Naive B cell (primary cell): ENCODE results near the gene GOLGA6L6. TPM values are rescaled to one million over a fixed set of nuclear protein-coding genes. Genes with fewer than 3 reads are reported as not detected.
"Not testable (repeated sequence)": the region's sequence is repeated elsewhere in the genome, so short reads cannot be mapped to it uniquely, and the experiment has no call there.

Experiments used
- ATAC-seq, 2 donors: fragments of 150-1000 bp; cut with Tn5 transposase; 2 replicates each; pipeline ENCODE4 v1.10.0; 2021; ENCODE audit warnings: low read depth in 2 of 2, mild to moderate bottlenecking in 2 of 2, moderate library complexity in 2 of 2
- DNase-seq: peaks from one replicate; pipeline ENCODE4 v3.0.0; 2022
- H3K27ac Mint-ChIP-seq, 6 donors: one replicate each; pipeline ENCODE4 v1.8.0; 2020 to 2022; ENCODE audit warnings: mild to moderate bottlenecking in 6 of 6, mixed read lengths in 6 of 6, moderate library complexity in 5 of 6, inconsistent platforms in 2 of 6
- H3K27me3 Mint-ChIP-seq, 3 donors: one replicate each; pipeline ENCODE4 v1.8.0; 2021 to 2022; ENCODE audit warnings: mixed read lengths in 3 of 3, mild to moderate bottlenecking in 1 of 3
- H3K36me3 Mint-ChIP-seq, 2 donors: one replicate each; pipeline ENCODE4 v1.8.0; 2020 to 2022; ENCODE audit warnings: mixed read lengths in 2 of 2, inconsistent platforms in 1 of 2, mild to moderate bottlenecking in 1 of 2
- H3K4me1 Mint-ChIP-seq, 3 donors: one replicate each; pipeline ENCODE4 v1.8.0; 2020 to 2022; ENCODE audit warnings: mixed read lengths in 3 of 3, inconsistent platforms in 1 of 3, mild to moderate bottlenecking in 1 of 3, moderate library complexity in 1 of 3
- H3K4me3 Mint-ChIP-seq, 8 donors: one replicate each; pipeline ENCODE4 v1.8.0; 2020 to 2022; ENCODE audit warnings: mild to moderate bottlenecking in 8 of 8, mixed read lengths in 8 of 8, moderate library complexity in 8 of 8, inconsistent platforms in 2 of 8
- H3K9me3 Mint-ChIP-seq, 7 donors: one replicate each; pipeline ENCODE4 v1.8.0; 2020 to 2022; ENCODE audit warnings: mixed read lengths in 7 of 7, mild to moderate bottlenecking in 5 of 7, inconsistent platforms in 2 of 7, moderate library complexity in 1 of 7
- polyA plus RNA-seq, 6 donors: library from polyadenylated mRNA; unstranded; fragments of 300-500 nt; fragmentation: Illumina TruSeq; gene quantifications; one replicate each; pipeline ENCODE4 v1.2.3, GENCODE V29; 2021; ENCODE audit warnings: low read depth in 6 of 6

Gene GOLGA6L6
- polyA plus RNA-seq: not detected

- ATAC-seq, DNase-seq, H3K27ac Mint-ChIP-seq, H3K4me3 Mint-ChIP-seq, H3K4me1 Mint-ChIP-seq, H3K27me3 Mint-ChIP-seq, H3K36me3 Mint-ChIP-seq, H3K9me3 Mint-ChIP-seq: not testable (repeated sequence)
Observed at GRCh38 chr15:20541700-20542099, at the start of gene GOLGA6L6. Gene GOLGA6L6, minus strand, starts transcription at chr15:20541800. Its CDS starts 91 bp downstream, at chr15:20541709.

GRCh38 chr15:20590069-20590468 lies 48.5 kb upstream of the GOLGA6L6 start:
- not testable (repeated sequence) for ATAC-seq, H3K27me3 Mint-ChIP-seq

GRCh38 chr15:20586821-20587220 lies 45.2 kb upstream of the GOLGA6L6 start:
- not testable (repeated sequence) for ATAC-seq, H3K27me3 Mint-ChIP-seq, H3K36me3 Mint-ChIP-seq, H3K4me1 Mint-ChIP-seq, DNase-seq, H3K9me3 Mint-ChIP-seq, H3K4me3 Mint-ChIP-seq, H3K27ac Mint-ChIP-seq

More at GRCh38 chr15:20590069-20590468, 48.5 kb upstream of the GOLGA6L6 start:
- H3K36me3 Mint-ChIP-seq, H3K9me3 Mint-ChIP-seq, H3K27ac Mint-ChIP-seq, H3K4me1 Mint-ChIP-seq, DNase-seq, H3K4me3 Mint-ChIP-seq: not testable (repeated sequence)

- not testable (repeated sequence) for H3K27me3 Mint-ChIP-seq, H3K9me3 Mint-ChIP-seq, H3K4me1 Mint-ChIP-seq, ATAC-seq, DNase-seq, H3K36me3 Mint-ChIP-seq, H3K27ac Mint-ChIP-seq, H3K4me3 Mint-ChIP-seq
Observed at GRCh38 chr15:20582726-20583115, 41.1 kb upstream of the GOLGA6L6 start.

- not testable (repeated sequence) for H3K4me1 Mint-ChIP-seq, H3K27me3 Mint-ChIP-seq, ATAC-seq, H3K4me3 Mint-ChIP-seq, H3K9me3 Mint-ChIP-seq, DNase-seq, H3K27ac Mint-ChIP-seq, H3K36me3 Mint-ChIP-seq
Observed at GRCh38 chr15:20582109-20582725, 40.6 kb upstream of the GOLGA6L6 start.

- H3K27me3 Mint-ChIP-seq, DNase-seq, H3K36me3 Mint-ChIP-seq, H3K9me3 Mint-ChIP-seq, ATAC-seq, H3K27ac Mint-ChIP-seq, H3K4me1 Mint-ChIP-seq, H3K4me3 Mint-ChIP-seq: not testable (repeated sequence)
Observed at GRCh38 chr15:20581261-20582108, 39.9 kb upstream of the GOLGA6L6 start.

GRCh38 chr15:20579662-20580061 lies 38.1 kb upstream of the GOLGA6L6 start:
- H3K36me3 Mint-ChIP-seq, H3K4me1 Mint-ChIP-seq, H3K27me3 Mint-ChIP-seq, ATAC-seq, H3K4me3 Mint-ChIP-seq, H3K9me3 Mint-ChIP-seq, DNase-seq, H3K27ac Mint-ChIP-seq: not testable (repeated sequence)

- not testable (repeated sequence) for ATAC-seq, H3K27ac Mint-ChIP-seq, DNase-seq, H3K9me3 Mint-ChIP-seq, H3K27me3 Mint-ChIP-seq, H3K4me3 Mint-ChIP-seq, H3K36me3 Mint-ChIP-seq, H3K4me1 Mint-ChIP-seq
Observed at GRCh38 chr15:20551289-20551688, 9.7 kb upstream of the GOLGA6L6 start.

GRCh38 chr15:20505926-20506658 lies 35.5 kb downstream of the GOLGA6L6 start:
- not testable (repeated sequence) for H3K27ac Mint-ChIP-seq, H3K9me3 Mint-ChIP-seq, ATAC-seq, H3K27me3 Mint-ChIP-seq, H3K36me3 Mint-ChIP-seq, H3K4me1 Mint-ChIP-seq, DNase-seq
- peak overlapping the region in 2 of 8 donors; percentile 81 to 84 for H3K4me3 Mint-ChIP-seq

GRCh38 chr15:20502839-20503238 lies 38.8 kb downstream of the GOLGA6L6 start:
- ATAC-seq, H3K4me3 Mint-ChIP-seq, DNase-seq, H3K36me3 Mint-ChIP-seq, H3K27ac Mint-ChIP-seq, H3K9me3 Mint-ChIP-seq, H3K4me1 Mint-ChIP-seq, H3K27me3 Mint-ChIP-seq: not testable (repeated sequence)

GRCh38 chr15:20501512-20502222 lies 39.9 kb downstream of the GOLGA6L6 start:
- H3K27ac Mint-ChIP-seq, H3K27me3 Mint-ChIP-seq, H3K36me3 Mint-ChIP-seq, DNase-seq, ATAC-seq, H3K9me3 Mint-ChIP-seq, H3K4me1 Mint-ChIP-seq, H3K4me3 Mint-ChIP-seq: not testable (repeated sequence)

GRCh38 chr15:20497781-20498180 lies 43.8 kb downstream of the GOLGA6L6 start:
- ATAC-seq, H3K36me3 Mint-ChIP-seq, H3K4me1 Mint-ChIP-seq, DNase-seq, H3K27me3 Mint-ChIP-seq, H3K4me3 Mint-ChIP-seq, H3K9me3 Mint-ChIP-seq, H3K27ac Mint-ChIP-seq: not testable (repeated sequence)

- H3K27ac Mint-ChIP-seq, H3K4me1 Mint-ChIP-seq, H3K36me3 Mint-ChIP-seq, ATAC-seq, DNase-seq, H3K9me3 Mint-ChIP-seq, H3K27me3 Mint-ChIP-seq, H3K4me3 Mint-ChIP-seq: not testable (repeated sequence)
Observed at GRCh38 chr15:20493035-20493434, 48.6 kb downstream of the GOLGA6L6 start.
